ENCODE measurements around the gene C10orf95. TPM values are rescaled to one million over a fixed set of nuclear protein-coding genes. Genes with fewer than 3 reads are reported as not detected.

C10orf95 gene
- total RNA-seq, 1 donor from 2014 or later, result not detected

- intact Hi-C loops (cut with DNase I), result no loop called here
- ATAC-seq (ENCODE audit: poor library complexity) (peak; percentile 10), DNase-seq (no peak)
Measured at GRCh38 chr10:102408728-102409603, 42.4 kb downstream of the C10orf95 start.

GRCh38 chr10:102408131-102408727, 43.1 kb downstream of the C10orf95 start:
- DNase-seq (no peak), ATAC-seq (ENCODE audit: poor library complexity) (no peak)
- intact Hi-C loops (cut with DNase I), result no loop called here

GRCh38 chr10:102407425-102408130, 43.8 kb downstream of the C10orf95 start:
- intact Hi-C loops (cut with DNase I), result no loop called here
- ATAC-seq (ENCODE audit: poor library complexity) (no peak), DNase-seq (no peak)

- ATAC-seq (ENCODE audit: poor library complexity) (no peak), DNase-seq (no peak)
- intact Hi-C loops (cut with DNase I), result no loop called here
Measured at GRCh38 chr10:102406815-102407214, 44.5 kb downstream of the C10orf95 start.

- ATAC-seq (ENCODE audit: poor library complexity) (no peak), DNase-seq (no peak)
Measured at GRCh38 chr10:102405632-102406031, 45.7 kb downstream of the C10orf95 start.

GRCh38 chr10:102405108-102405571, 46.2 kb downstream of the C10orf95 start:
- no peak for DNase-seq
- no peak for ATAC-seq (ENCODE audit: poor library complexity)

More at GRCh38 chr10:102405632-102406031, 45.7 kb downstream of the C10orf95 start:
- intact Hi-C loops (cut with DNase I), result no loop called here

GRCh38 chr10:102404361-102405107, 46.8 kb downstream of the C10orf95 start:
- DNase-seq (no peak), ATAC-seq (ENCODE audit: poor library complexity) (no peak)
- intact Hi-C loops (cut with DNase I), result loop anchor here (5.0 kb wide), 1 partner anchor 178 kb away; no protein-coding TSS in a partner anchor

More at GRCh38 chr10:102405108-102405571, 46.2 kb downstream of the C10orf95 start:
- intact Hi-C loops (cut with DNase I), result no loop called here

- intact Hi-C loops (cut with DNase I), result loop anchor here (5.0 kb wide), 1 partner anchor 179 kb away; no protein-coding TSS in a partner anchor
- DNase-seq (no peak), ATAC-seq (ENCODE audit: poor library complexity) (no peak)
Measured at GRCh38 chr10:102403115-102403514, 48.2 kb downstream of the C10orf95 start.

- intact Hi-C loops (cut with DNase I), result loop anchor here (5.0 kb wide), 1 partner anchor 180 kb away; no protein-coding TSS in a partner anchor
- no peak for ATAC-seq (ENCODE audit: poor library complexity)
- no peak for DNase-seq
Measured at GRCh38 chr10:102402512-102402896, 48.8 kb downstream of the C10orf95 start.

GRCh38 chr10:102401735-102402511, 49.4 kb downstream of the C10orf95 start:
- intact Hi-C loops (cut with DNase I), result loop anchor here (5.0 kb wide), 1 partner anchor 180 kb away; no protein-coding TSS in a partner anchor
- ATAC-seq (ENCODE audit: poor library complexity) (no peak), DNase-seq (no peak)

- no peak for ATAC-seq (ENCODE audit: poor library complexity)
- no peak for DNase-seq
Measured at GRCh38 chr10:102401342-102401654, 50.0 kb downstream of the C10orf95 start.

GRCh38 chr10:102400598-102401341, 50.6 kb downstream of the C10orf95 start:
- no peak for ATAC-seq (ENCODE audit: poor library complexity)
- intact Hi-C loops (cut with DNase I), result loop anchor here (5.0 kb wide), 1 partner anchor 182 kb away; no protein-coding TSS in a partner anchor
- peak; percentile 35 for DNase-seq

More at GRCh38 chr10:102401342-102401654, 50.0 kb downstream of the C10orf95 start:
- intact Hi-C loops (cut with DNase I), result loop anchor here (5.0 kb wide), 1 partner anchor 181 kb away; no protein-coding TSS in a partner anchor

GRCh38 chr10:102400076-102400475, 51.3 kb downstream of the C10orf95 start:
- no peak for ATAC-seq (ENCODE audit: poor library complexity)
- DNase-seq, result peak; percentile 42
- intact Hi-C loops (cut with DNase I), result loop anchor here (5.0 kb wide), 1 partner anchor 182 kb away; no protein-coding TSS in a partner anchor

Measured in Right ventricle myocardium superior (tissue), 1 donor.